H1 (cell line): ENCODE measurements around the gene PWP1. TPM values are rescaled to one million over a fixed set of nuclear protein-coding genes. Genes with fewer than 3 reads are reported as not detected.

Experiments used
- ATF3 ChIP-seq: IDR thresholded peaks from 2 replicates; pipeline ENCODE4 v1.6.1; 2011; ENCODE audit warnings: low read depth, mild to moderate bottlenecking, low read length; ENCODE audit not compliant: insufficient read depth
- CHD7 ChIP-seq: fragments of 300-600 bp; sonication (generic); IDR thresholded peaks from 2 replicates; pipeline ENCODE4 v1.7.1; 2012; ENCODE audit warnings: low read length, moderate library complexity, mild to moderate bottlenecking, inconsistent platforms; ENCODE audit not compliant: insufficient replicate concordance
- KDM4A ChIP-seq: IDR thresholded peaks from one replicate; pipeline ENCODE4 v1.7.1; 2012; ENCODE audit warnings: low read depth, mild to moderate bottlenecking, moderate library complexity, low read length, inconsistent platforms; ENCODE audit not compliant: severe bottlenecking
- polyA plus RNA-seq, 7 experiments: library from polyadenylated mRNA; depleted of rRNA in 3 of 7; stranded (reverse) in 5 of 7; unstranded in 2 of 7; fragments of >200 nt in 5 of 7; fragments of 200-250 nt in 2 of 7; gene quantifications; 1 replicate in 5 of 7; 2 replicates in 1 of 7; 4 replicates in 1 of 7; pipeline versions ENCODE4 v1.2.1 to v1.2.3, GENCODE V29; 2011 to 2013; ENCODE audit warnings: missing spikeins in 2 of 7, mixed read lengths in 2 of 7
- total RNA-seq: library from RNA; stranded (reverse); fragmentation: NEBNext Ultra II Directional; extraction: Animal tissue kit (Norgen Biotek cat#: 25700); gene quantifications from 2 replicates; pipeline ENCODE4 v1.2.1, GENCODE V29; 2021

Gene PWP1
- total and polyA plus RNA-seq, 2 of the 8 experiments (the other 6 are each of a cell fraction or from before 2014, with no cell fraction given) = 57.8 to 78.5 TPM

GRCh38 chr12:107650977-107651376 lies 34.6 kb upstream of the PWP1 start (continued):
- TF ChIP-seq CHD7 = no peak
- TF ChIP-seq KDM4A = no peak
- no peak for TF ChIP-seq ATF3
